Effector memory CD4-positive, alpha-beta T cell (primary cell): ENCODE data around the gene PDCD1LG2.

Source experiments
- DNase-seq, 3 donors: peaks; one replicate each; pipeline ENCODE4 v3.0.0-alpha.2; 2020
- H3K27ac ChIP-seq: 2 replicates; pipeline ENCODE4 v1.7.0; 2013; ENCODE audit warnings: mild to moderate bottlenecking, low read length, moderate library complexity; ENCODE audit not compliant: insufficient read depth, poor library complexity, severe bottlenecking
- H3K27me3 ChIP-seq: replicated peaks from 2 replicates; pipeline ENCODE4 v1.7.0; 2013; ENCODE audit warnings: mild to moderate bottlenecking, low read length; ENCODE audit not compliant: insufficient read depth, control insufficient read depth, poor library complexity, severe bottlenecking
- H3K36me3 ChIP-seq: 2 replicates; pipeline ENCODE4 v1.7.0; 2013; ENCODE audit warnings: mild to moderate bottlenecking, low read length, moderate library complexity; ENCODE audit not compliant: control insufficient read depth, insufficient read depth
- H3K4me1 ChIP-seq: 2 replicates; pipeline ENCODE4 v1.7.0; 2013; ENCODE audit warnings: low read length, mild to moderate bottlenecking; ENCODE audit not compliant: control insufficient read depth, insufficient read depth, poor library complexity, severe bottlenecking
- H3K4me3 ChIP-seq: 2 replicates; pipeline ENCODE4 v1.7.0; 2013; ENCODE audit warnings: low read length, low read depth, mild to moderate bottlenecking; ENCODE audit not compliant: insufficient read depth, poor library complexity, severe bottlenecking
- H3K9me3 ChIP-seq: 2 replicates; pipeline ENCODE4 v1.7.0; 2013; ENCODE audit warnings: mild to moderate bottlenecking, low read length, moderate library complexity; ENCODE audit not compliant: control insufficient read depth

The PDCD1LG2 gene

DNA sequence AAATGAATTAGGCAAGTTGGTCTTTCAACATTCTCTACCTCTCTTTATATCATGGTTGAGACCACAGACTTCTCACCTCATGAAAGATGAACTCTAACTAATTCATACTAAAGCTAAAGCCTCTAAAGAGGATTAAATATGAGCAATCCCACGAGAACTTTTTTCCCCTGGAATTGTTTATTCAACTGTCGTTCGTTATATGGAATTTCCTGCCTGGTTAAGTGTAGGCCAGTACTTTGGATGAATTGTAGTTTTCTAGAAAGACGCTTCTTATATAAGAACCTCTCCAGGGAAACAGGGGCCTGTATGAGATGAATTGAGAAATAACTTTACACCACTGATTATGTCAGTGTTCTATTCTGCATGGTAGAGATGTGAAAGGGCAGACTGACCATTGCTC, 42.9 kb downstream of the PDCD1LG2 start:
- no peak for DNase-seq
- Histone ChIP-seq H3K4me3 (no peak overlapping the region), H3K27ac (no peak overlapping the region), H3K9me3 (no peaks in the 10 kb centered on the region), H3K4me1 (peaks cover 14% of the 10 kb centered on the region), H3K27me3 (no peaks in the 10 kb centered on the region), H3K36me3 (no peaks in the 10 kb centered on the region)

DNA sequence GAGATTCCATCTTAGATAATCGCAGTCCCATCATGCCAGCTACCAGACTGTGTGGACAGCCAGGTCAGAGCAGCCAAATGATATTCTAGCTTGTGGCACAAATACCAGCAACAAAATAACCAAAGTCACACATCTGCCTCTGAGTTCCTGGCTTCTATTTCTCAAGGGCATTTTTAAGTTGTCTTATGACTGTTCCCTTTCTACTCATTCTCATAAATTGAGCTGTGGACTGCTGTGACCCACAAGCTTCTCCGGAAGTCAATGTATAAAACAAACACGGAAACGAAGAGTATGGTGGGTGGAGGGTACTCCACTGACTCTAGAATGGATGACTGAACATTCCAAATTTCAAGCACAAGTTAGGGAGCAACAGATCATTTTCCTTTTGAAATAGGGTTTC, 43.9 kb downstream of the PDCD1LG2 start:
- no peak for DNase-seq
- Histone ChIP-seq H3K27me3 (no peaks in the 10 kb centered on the region), H3K9me3 (no peaks in the 10 kb centered on the region), H3K4me1 (peaks cover 23% of the 10 kb centered on the region), H3K4me3 (no peak overlapping the region), H3K27ac (no peak overlapping the region), H3K36me3 (no peaks in the 10 kb centered on the region)

DNA sequence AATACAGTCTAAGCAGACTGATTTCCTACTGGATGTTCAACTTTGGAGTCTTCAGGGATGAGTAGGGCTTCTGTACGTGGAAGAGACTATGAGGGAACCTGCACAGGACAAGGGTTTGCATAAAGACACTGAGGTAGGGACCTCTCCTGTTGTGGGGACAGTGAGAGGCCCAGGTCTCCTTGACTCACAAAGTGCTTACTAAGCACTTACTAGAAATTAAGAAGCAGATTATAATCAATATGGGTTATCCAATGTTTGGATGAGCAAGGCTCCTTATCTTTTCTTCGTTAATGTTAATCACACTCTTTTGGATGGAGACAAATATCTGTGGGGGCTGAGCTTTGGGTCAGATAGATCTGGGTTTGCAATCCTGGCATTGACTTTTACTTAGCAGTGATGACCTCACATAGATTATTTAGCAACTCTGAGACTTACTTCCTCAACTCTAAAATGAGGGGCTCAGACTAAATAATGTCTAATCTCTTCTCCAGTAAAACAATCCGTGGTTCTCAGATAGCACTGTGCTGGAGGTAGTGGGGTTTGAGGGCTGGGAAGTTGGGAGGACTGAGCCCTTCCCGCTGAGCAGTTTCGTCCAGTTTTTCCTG, 45.9 kb downstream of the PDCD1LG2 start:
- Histone ChIP-seq H3K36me3 (no peaks in the 10 kb centered on the region), H3K9me3 (no peaks in the 10 kb centered on the region), H3K4me3 (no peak overlapping the region), H3K27ac (no peak overlapping the region), H3K4me1 (peaks cover 28% of the 10 kb centered on the region), H3K27me3 (no peaks in the 10 kb centered on the region)
- no peak for DNase-seq

DNA sequence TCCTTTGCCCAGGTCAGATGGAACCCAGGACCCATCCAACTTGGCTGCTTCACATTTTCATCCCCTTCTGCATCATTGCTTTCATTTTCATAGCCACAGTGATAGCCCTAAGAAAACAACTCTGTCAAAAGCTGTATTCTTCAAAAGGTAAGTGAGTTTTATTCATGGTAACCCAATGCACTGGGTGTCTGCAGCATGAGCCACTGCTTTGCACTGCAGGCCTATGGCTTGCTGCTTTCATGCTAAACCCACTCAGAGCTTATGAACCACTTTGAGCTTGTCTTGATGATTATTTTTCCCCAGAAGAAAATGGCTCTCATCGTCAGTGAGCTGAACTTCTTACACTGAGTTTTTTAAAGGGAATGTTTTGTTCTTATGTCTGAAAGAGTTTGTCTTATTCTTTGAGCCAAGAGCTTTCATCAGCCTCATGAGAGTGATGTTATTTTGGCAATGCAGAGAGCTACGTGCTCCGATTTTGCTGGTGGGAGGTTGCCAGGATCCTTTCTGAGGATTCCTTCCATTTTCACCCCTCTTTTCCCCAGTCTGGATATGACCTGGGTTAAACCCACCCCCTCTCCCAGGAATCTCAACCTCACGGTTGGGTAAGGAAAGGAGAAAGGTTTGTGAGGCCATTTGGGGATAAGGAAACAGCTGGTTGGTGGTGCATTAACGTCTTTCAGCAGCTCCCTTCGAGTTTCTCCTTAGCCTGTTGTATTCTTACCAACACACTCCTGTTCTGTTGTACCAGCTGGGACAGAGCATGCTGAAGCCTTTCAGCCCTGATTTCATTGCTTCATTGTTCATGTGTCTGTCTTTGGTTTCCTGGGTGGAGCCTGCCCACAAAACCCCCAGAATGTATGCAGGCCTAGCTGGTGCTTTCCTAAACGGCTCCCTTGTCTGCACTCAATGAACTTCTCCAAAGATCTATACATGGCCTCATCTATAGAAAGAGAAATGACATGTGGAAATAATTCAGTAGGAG, 47.6 kb downstream of the PDCD1LG2 start:
- peak; percentile 20 to 51 (median 37) for DNase-seq
- Histone ChIP-seq H3K27me3 (no peaks in the 10 kb centered on the region), H3K4me3 (no peak overlapping the region), H3K36me3 (no peaks in the 10 kb centered on the region), H3K9me3 (no peaks in the 10 kb centered on the region), H3K27ac (peak overlapping the region; percentile 65), H3K4me1 (peaks cover 28% of the 10 kb centered on the region)

DNA sequence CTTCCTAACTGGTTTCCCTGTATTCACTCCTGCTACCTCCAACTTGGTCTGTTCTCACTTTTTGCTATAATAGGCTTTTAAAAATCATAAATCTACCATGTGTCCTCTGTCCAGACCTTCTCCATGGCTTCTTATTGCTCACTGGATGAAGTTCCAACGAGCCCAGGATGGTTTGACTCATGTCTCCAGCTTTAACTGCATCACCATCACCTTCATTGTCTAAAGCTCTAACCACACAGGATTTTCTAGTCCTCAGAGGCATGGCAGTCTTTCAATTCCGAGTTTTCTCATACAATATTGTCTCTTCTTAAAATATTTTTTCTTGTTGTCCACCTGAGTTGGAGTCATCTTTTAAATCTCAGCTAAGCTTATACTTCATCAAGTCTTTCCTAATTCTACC, 49.3 kb downstream of the PDCD1LG2 start:
- H3K4me1 ChIP-seq: peaks cover 28% of the 10 kb centered on the region
- no peak for DNase-seq
- H3K4me3 ChIP-seq: no peak overlapping the region
- no peak overlapping the region for H3K27ac ChIP-seq
- no peaks in the 10 kb centered on the region for H3K9me3 ChIP-seq
- H3K36me3 ChIP-seq: no peaks in the 10 kb centered on the region
- no peaks in the 10 kb centered on the region for H3K27me3 ChIP-seq

DNA sequence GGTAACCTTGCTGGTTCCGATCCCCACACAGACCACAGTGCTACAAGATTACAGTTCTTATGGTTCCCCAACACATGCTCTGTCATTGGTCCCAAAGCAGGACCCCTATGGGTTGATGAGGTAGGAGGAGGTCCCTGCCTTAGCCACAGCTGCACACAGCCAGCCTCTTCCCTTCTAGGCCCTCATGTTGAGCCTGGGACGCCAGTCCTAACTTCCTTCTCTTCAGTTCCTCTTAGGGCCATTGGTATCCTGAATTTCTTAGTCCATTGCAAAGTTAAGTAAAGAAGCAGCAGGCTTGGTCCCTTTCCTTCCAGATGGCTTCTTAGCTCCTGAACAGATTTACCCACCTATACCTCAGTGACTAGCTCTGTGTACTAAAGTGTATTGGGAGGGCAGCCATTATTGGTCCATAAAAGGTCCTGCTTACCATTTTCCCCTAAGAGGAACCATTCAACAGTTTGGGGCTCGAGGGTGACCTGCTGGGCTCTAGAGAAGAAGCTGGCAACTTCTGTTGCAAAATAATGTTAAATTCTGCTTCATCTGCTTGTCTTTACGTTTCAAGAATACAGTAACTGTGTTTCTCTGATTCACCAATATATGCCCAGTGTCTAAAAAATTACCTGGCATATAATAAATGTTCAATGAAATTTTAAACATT, 50.2 kb downstream of the PDCD1LG2 start:
- no peaks in the 10 kb centered on the region for H3K27me3 ChIP-seq

DNA sequence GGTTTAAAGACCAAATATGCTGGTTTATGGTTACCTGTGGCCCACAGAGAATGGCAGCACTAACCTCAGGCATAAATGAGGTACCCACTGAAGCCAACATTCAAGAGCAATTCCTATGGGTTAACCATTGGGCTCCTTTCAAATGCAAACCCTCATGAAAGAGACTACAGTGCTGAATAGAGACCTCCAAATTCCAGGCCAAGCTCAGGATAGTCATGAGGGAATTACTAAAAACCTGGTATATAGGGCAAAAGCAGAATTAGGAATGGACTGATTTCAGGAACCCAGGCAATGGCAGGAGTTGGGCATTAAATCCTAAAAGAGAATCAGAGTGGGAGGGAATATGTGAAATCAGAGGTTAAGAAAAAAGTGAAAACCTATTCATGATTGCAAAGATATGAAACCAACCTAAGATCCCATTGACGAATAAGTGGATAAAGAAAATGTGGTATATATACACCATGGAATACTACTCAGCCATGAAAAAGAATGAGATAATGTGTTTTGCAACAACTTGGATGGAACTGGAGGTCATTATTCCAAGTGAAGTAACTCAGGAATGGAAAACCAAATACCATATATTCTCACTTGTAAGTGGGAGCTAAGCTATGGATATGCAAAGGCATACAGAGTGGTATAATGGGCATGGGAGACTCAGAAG, 51.6 kb downstream of the PDCD1LG2 start:
- H3K27ac ChIP-seq: no peak overlapping the region
- H3K27me3 ChIP-seq: no peaks in the 10 kb centered on the region
- DNase-seq: no peak
- no peaks in the 10 kb centered on the region for H3K36me3 ChIP-seq
- no peaks in the 10 kb centered on the region for H3K9me3 ChIP-seq
- no peak overlapping the region for H3K4me3 ChIP-seq
- H3K4me1 ChIP-seq: peaks cover 26% of the 10 kb centered on the region

More for the DNA sequence above, 50.2 kb downstream of the PDCD1LG2 start:
- Histone ChIP-seq H3K9me3 (no peaks in the 10 kb centered on the region), H3K36me3 (no peaks in the 10 kb centered on the region), H3K4me3 (no peak overlapping the region), H3K4me1 (peaks cover 28% of the 10 kb centered on the region), H3K27ac (no peak overlapping the region)
- no peak for DNase-seq

DNA sequence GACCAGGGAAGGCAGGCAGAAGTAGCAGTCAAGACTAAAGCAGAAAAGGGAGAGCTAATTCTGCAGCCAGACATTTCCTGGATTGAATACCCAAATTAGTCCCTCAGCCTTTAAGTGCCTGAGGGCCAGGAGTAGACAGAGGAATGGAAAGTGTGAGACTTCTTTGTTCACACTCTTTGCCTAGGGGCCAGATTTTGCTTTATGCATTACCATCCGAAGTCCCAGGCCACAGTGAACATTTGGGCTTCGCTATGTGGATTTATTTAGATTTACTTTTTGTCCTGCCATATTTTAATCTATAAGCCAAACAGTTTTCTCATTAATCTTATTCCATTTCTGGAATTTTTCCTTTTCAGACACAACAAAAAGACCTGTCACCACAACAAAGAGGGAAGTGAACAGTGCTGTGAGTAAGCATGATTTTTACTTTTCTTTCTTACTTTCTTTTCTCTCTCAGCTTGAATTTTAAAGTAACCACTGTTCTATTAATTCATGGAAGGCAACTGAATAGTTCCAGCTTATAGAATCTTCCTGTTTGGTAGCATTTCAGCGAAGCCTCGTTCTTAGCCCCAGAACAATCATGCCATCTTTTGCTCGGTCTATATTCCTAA, 52.6 kb downstream of the PDCD1LG2 start:
- Histone ChIP-seq H3K36me3 (no peaks in the 10 kb centered on the region), H3K9me3 (no peaks in the 10 kb centered on the region), H3K4me1 (peaks cover 17% of the 10 kb centered on the region), H3K4me3 (no peak overlapping the region), H3K27me3 (no peaks in the 10 kb centered on the region), H3K27ac (no peak overlapping the region)
- no peak for DNase-seq

DNA sequence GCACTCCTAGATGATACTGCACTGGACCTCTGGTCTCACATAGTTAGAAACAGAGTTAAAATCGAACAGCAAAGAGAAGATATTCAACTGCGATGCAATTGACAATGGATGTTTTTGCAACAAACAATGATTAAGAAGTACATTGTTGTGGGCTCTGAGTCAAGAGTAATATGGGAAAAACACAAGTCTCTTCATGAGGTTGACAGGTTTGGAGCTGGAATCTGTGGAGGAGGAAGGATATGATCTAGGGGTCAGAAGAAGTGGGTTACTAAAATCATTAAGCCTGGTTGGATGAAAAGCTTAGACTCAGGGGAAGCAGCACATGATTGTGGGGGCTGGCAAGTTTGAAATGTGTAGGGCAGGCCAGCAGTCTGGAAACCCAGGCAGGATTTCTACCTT, 53.1 kb downstream of the PDCD1LG2 start:
- Histone ChIP-seq H3K27me3 (no peaks in the 10 kb centered on the region), H3K9me3 (no peaks in the 10 kb centered on the region), H3K36me3 (no peaks in the 10 kb centered on the region), H3K4me1 (peaks cover 13% of the 10 kb centered on the region), H3K27ac (no peak overlapping the region), H3K4me3 (no peak overlapping the region)
- DNase-seq: no peak
